Caco-2 (cell line): ENCODE measurements around the gene RCSD1. TPM values are rescaled to one million over a fixed set of nuclear protein-coding genes. Genes with fewer than 3 reads are reported as not detected.
"Not testable (repeated sequence)": the region's sequence is repeated elsewhere in the genome, so short reads cannot be mapped to it uniquely, and the experiment has no call there.

ENCODE experiments used
- BruUV-seq: library from RNA; stranded (reverse); fragments of 400-500 nt; replicated peaks from 2 replicates; lab custom pipeline; 2021; lab: Mats Ljungman, UMichigan
- CTCF ChIA-PET: fragments of 300-600 bp; sonication (Branson Sonifier 250); formaldehyde crosslinking; loops from one replicate; lab custom pipeline; 2022; ENCODE audit warnings: antibody characterized with exemption; lab: Charles Lee
- POLR2A ChIA-PET: fragments of 300-600 bp; sonication (Branson Sonifier 250); formaldehyde crosslinking; loops from one replicate; lab custom pipeline; 2022; ENCODE audit warnings: antibody characterized with exemption; lab: Charles Lee
- DNase-seq, 2 experiments: peaks; one replicate each; pipeline versions ENCODE4 v3.0.0 to v3.0.0-alpha.2; 2020 to 2022
- H3K27me3 ChIP-seq: replicated peaks from 2 replicates; pipeline ENCODE4 v1.6.0; 2011; ENCODE audit warnings: low read length; ENCODE audit not compliant: control insufficient read depth, insufficient read depth
- H3K36me3 ChIP-seq: 2 replicates; pipeline ENCODE4 v1.5.1; 2011; ENCODE audit warnings: low read length; ENCODE audit not compliant: control insufficient read depth, insufficient read depth
- H3K4me1 ChIP-seq: fragments of 250-450 bp; sonication (Bioruptor Pico); 2 replicates; pipeline ENCODE4 v1.5.1; 2020; ENCODE audit warnings: mild to moderate bottlenecking
- H3K4me3 ChIP-seq: 2 replicates; pipeline ENCODE4 v1.5.1; 2011; ENCODE audit warnings: low read depth, mild to moderate bottlenecking, control low read depth, low read length
- H3K9me3 ChIP-seq: fragments of 250-450 bp; sonication (Bioruptor Pico); 2 replicates; pipeline ENCODE4 v1.5.1; 2020; ENCODE audit warnings: mild to moderate bottlenecking, moderate library complexity
- H3K27ac Mint-ChIP-seq: one replicate; pipeline ENCODE4 v1.8.0; 2022; ENCODE audit warnings: mixed read lengths; ENCODE audit not compliant: unreplicated experiment
- H3K27me3 Mint-ChIP-seq: one replicate; pipeline ENCODE4 v1.8.0; 2022; ENCODE audit warnings: mixed read lengths; ENCODE audit not compliant: insufficient read depth, unreplicated experiment
- H3K36me3 Mint-ChIP-seq: one replicate; pipeline ENCODE4 v1.8.0; 2022; ENCODE audit warnings: mild to moderate bottlenecking, mixed read lengths; ENCODE audit not compliant: insufficient read depth, unreplicated experiment
- H3K4me1 Mint-ChIP-seq: one replicate; pipeline ENCODE4 v1.8.0; 2022; ENCODE audit warnings: low read depth, mixed read lengths; ENCODE audit not compliant: unreplicated experiment
- H3K4me3 Mint-ChIP-seq: one replicate; pipeline ENCODE4 v1.8.0; 2022; ENCODE audit warnings: mild to moderate bottlenecking, moderate library complexity, mixed read lengths; ENCODE audit not compliant: unreplicated experiment
- H3K9me3 Mint-ChIP-seq: one replicate; pipeline ENCODE4 v1.8.0; 2022; ENCODE audit warnings: mixed read lengths; ENCODE audit not compliant: unreplicated experiment
- CTCF ChIP-seq, 2 experiments: fragments of 200-600 bp in 1 of 2; IDR thresholded peaks; 1 replicate in 1 of 2; 2 replicates in 1 of 2; pipeline versions ENCODE4 v1.5.1 to v1.8.0; 2011 to 2022; ENCODE audit warnings: antibody characterized with exemption in 1 of 2, control low read depth in 1 of 2, inconsistent platforms in 1 of 2, low read depth in 1 of 2, low read length in 1 of 2, mild to moderate bottlenecking in 1 of 2, moderate library complexity in 1 of 2; ENCODE audit not compliant: insufficient read depth in 1 of 2, severe bottlenecking in 1 of 2, unreplicated experiment in 1 of 2
- intact Hi-C: fragments of 100-400 bp; cut with micrococcal nuclease; formaldehyde crosslinking; loops from one replicate; pipeline ENCODE4 v1.10.0; 2022; ENCODE audit not compliant: unreplicated experiment
- total RNA-seq: library from RNA; stranded (reverse); gene quantifications from 2 replicates; pipeline ENCODE4 v1.2.3, GENCODE V29; 2022

RCSD1 gene
- total RNA-seq, 1 experiment from 2014 or later, result not detected

GRCh38 chr1:167738158-167738557, 108.1 kb downstream of the RCSD1 start:
- Mint-ChIP-seq H3K4me1 (peaks cover 25% of the 10 kb centered on the region), H3K4me3 (no peak overlapping the region), H3K27me3 (no peaks in the 10 kb centered on the region), H3K36me3 (peaks cover 44% of the 10 kb centered on the region), H3K27ac (no peak overlapping the region), H3K9me3 (no peaks in the 10 kb centered on the region)
- intact Hi-C loops, result no loop called here
- no peak for DNase-seq
- ChIA-PET POLR2A (interaction anchor here (1.3 kb wide), 1 partner anchor 11 kb away, joined by 3 read pairs; no protein-coding TSS in a partner anchor), CTCF (no interaction called here)
- H3K4me1 ChIP-seq, result peaks cover 47% of the 10 kb centered on the region
- H3K36me3 ChIP-seq, result no peaks in the 10 kb centered on the region; the same call in none of the 2 replicates
- H3K9me3 ChIP-seq, result no peaks in the 10 kb centered on the region; the same call in 1 of the 2 replicates
- no peak for TF ChIP-seq CTCF (IDR thresholded peaks at IDR 0.05; ENCODE audit: insufficient read depth in 1 of 2, low read depth in 1 of 2, low read length in 1 of 2, severe bottlenecking in 1 of 2, unreplicated experiment in 1 of 2)
- no TSS peak for BruUV-seq
- no peaks in the 10 kb centered on the region for H3K27me3 ChIP-seq
- no peak overlapping the region for H3K4me3 ChIP-seq

- peak overlapping the region; percentile 49 for H3K27ac Mint-ChIP-seq
- CTCF ChIA-PET, result no interaction called here
- no TSS peak for BruUV-seq
Measured at GRCh38 chr1:167739752-167740151, 109.7 kb downstream of the RCSD1 start.

DNA sequence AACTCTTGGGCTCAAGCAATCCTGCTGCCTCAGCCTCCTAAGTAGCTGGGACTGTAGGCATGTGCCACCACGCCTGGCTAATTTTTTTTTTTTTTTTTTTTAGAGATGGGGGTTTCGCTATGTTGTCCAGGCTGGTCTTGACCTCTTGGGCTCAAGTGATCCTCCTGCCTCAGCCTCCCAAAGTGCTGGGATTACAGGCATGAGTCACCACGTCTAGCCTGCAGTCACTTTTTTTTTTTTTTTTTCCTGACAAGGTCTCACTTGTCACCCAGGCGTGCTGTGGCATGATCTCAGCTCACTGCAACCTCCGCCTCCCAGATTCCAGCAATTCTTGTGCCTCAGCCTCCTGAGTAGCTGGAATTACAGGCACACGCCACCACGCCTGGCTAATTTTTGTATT, 111.1 kb downstream of the RCSD1 start:
- intact Hi-C loops, H3K4me3 ChIP-seq, H3K36me3 ChIP-seq, H3K4me3 Mint-ChIP-seq, H3K9me3 ChIP-seq, CTCF ChIA-PET, H3K27me3 ChIP-seq, BruUV-seq, DNase-seq, H3K9me3 Mint-ChIP-seq, H3K27me3 Mint-ChIP-seq: not testable (repeated sequence)
- H3K36me3 Mint-ChIP-seq, result peaks cover 30% of the 10 kb centered on the region
- peaks cover 51% of the 10 kb centered on the region for H3K4me1 ChIP-seq
- peak overlapping the region; percentile 49 for H3K27ac Mint-ChIP-seq
- POLR2A ChIA-PET, result interaction anchor here (0.6 kb wide), 1 partner anchor 9 kb away, joined by 6 read pairs; no protein-coding TSS in a partner anchor
- H3K4me1 Mint-ChIP-seq, result peaks cover 37% of the 10 kb centered on the region

More at GRCh38 chr1:167739752-167740151, 109.7 kb downstream of the RCSD1 start:
- Mint-ChIP-seq H3K27me3 (no peaks in the 10 kb centered on the region), H3K4me3 (peak overlapping the region; percentile 10), H3K36me3 (peaks cover 34% of the 10 kb centered on the region), H3K9me3 (no peaks in the 10 kb centered on the region), H3K4me1 (peaks cover 32% of the 10 kb centered on the region)
- no peaks in the 10 kb centered on the region for H3K27me3 ChIP-seq
- DNase-seq, result no peak
- intact Hi-C loops, result no loop called here
- peaks cover 58% of the 10 kb centered on the region for H3K4me1 ChIP-seq
- no peaks in the 10 kb centered on the region; the same call in 1 of the 2 replicates for H3K9me3 ChIP-seq
- POLR2A ChIA-PET, result no interaction called here
- no peak for TF ChIP-seq CTCF (IDR thresholded peaks at IDR 0.05; ENCODE audit: insufficient read depth in 1 of 2, low read depth in 1 of 2, low read length in 1 of 2, severe bottlenecking in 1 of 2, unreplicated experiment in 1 of 2)
- H3K36me3 ChIP-seq, result no peaks in the 10 kb centered on the region; the same call in 1 of the 2 replicates
- no peak overlapping the region for H3K4me3 ChIP-seq

GRCh38 chr1:167742392-167743057, 112.5 kb downstream of the RCSD1 start:
- H3K27me3 Mint-ChIP-seq, DNase-seq, CTCF ChIA-PET, POLR2A ChIA-PET, intact Hi-C loops, H3K9me3 Mint-ChIP-seq, BruUV-seq, H3K4me3 ChIP-seq, H3K9me3 ChIP-seq, H3K36me3 ChIP-seq, H3K27me3 ChIP-seq, H3K4me3 Mint-ChIP-seq: not testable (repeated sequence)
- peaks cover 49% of the 10 kb centered on the region for H3K4me1 ChIP-seq
- Mint-ChIP-seq H3K36me3 (peaks cover 36% of the 10 kb centered on the region), H3K4me1 (peaks cover 52% of the 10 kb centered on the region), H3K27ac (peak overlapping the region; percentile 82)
